ENCODE results near the gene NCAPD2. TPM values are rescaled to one million over a fixed set of nuclear protein-coding genes. Genes with fewer than 3 reads are reported as not detected.

The NCAPD2 gene
- total and polyA plus RNA-seq, 2 donors (not counting 3 experiments of a cell fraction or from before 2014, with no cell fraction given) = 41.8 to 90.1 TPM

DNA sequence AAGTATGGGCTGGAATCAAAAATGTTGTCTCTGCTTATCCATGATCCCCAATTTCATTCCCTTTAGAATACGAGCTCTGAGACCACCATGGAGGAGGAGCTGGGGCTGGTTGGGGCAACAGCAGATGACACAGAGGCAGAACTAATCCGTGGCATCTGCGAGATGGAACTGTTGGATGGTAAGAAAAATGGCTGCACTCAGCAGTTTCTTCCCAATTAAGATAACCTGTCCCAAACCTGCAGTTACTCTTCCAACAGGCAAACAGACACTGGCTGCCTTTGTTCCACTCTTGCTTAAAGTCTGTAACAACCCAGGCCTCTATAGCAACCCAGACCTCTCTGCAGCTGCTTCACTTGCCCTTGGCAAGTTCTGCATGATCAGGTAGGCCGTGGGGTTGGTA lies 33.8 kb downstream of the NCAPD2 start:
- H3K4me1 ChIP-seq (ENCODE audit: control insufficient read depth, extremely low read depth, insufficient read depth, low read length) = peaks cover 11% of the 10 kb centered on the region
- H3K27ac ChIP-seq (ENCODE audit: insufficient read depth, low read depth, low read length) = no peak overlapping the region
- no peak overlapping the region for H2AFZ ChIP-seq (ENCODE audit: low read depth, low read length)
- FAIRE-seq (no peak), DNase-seq (ENCODE audit: low read depth, low spot score) (no peak)
- no peaks in the 10 kb centered on the region for H3K79me2 ChIP-seq (ENCODE audit: control insufficient read depth, insufficient read depth, low read length)
- TF ChIP-seq MYC (IDR thresholded peaks at IDR 0.05; ENCODE audit: low read depth, low read length) (no peak), EZH2 (IDR thresholded peaks at IDR 0.05; ENCODE audit: borderline replicate concordance, low read depth, low read length, severe bottlenecking) (no peak), FOS (IDR thresholded peaks at IDR 0.05; ENCODE audit: borderline replicate concordance, insufficient read depth, low read length) (no peak), POLR2AphosphoS5 (IDR thresholded peaks at IDR 0.05; ENCODE audit: insufficient read depth, low read depth, low read length) (no peak), POLR2A (IDR thresholded peaks at IDR 0.05; ENCODE audit: low read depth, low read length) (no peak), GATA2 (IDR thresholded peaks at IDR 0.05; ENCODE audit: insufficient read depth, insufficient read length, low read depth, low read length) (no peak)
- TF ChIP-seq, protein P1, sequence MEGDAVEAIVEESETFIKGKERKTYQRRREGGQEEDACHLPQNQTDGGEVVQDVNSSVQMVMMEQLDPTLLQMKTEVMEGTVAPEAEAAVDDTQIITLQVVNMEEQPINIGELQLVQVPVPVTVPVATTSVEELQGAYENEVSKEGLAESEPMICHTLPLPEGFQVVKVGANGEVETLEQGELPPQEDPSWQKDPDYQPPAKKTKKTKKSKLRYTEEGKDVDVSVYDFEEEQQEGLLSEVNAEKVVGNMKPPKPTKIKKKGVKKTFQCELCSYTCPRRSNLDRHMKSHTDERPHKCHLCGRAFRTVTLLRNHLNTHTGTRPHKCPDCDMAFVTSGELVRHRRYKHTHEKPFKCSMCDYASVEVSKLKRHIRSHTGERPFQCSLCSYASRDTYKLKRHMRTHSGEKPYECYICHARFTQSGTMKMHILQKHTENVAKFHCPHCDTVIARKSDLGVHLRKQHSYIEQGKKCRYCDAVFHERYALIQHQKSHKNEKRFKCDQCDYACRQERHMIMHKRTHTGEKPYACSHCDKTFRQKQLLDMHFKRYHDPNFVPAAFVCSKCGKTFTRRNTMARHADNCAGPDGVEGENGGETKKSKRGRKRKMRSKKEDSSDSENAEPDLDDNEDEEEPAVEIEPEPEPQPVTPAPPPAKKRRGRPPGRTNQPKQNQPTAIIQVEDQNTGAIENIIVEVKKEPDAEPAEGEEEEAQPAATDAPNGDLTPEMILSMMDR (IDR thresholded peaks at IDR 0.05; ENCODE audit: extremely low read depth in 1 of 2, insufficient read depth in 1 of 2, low read depth in 1 of 2, low read length in 2 of 2) = no peak
- H4K20me1 ChIP-seq (replicated peaks; ENCODE audit: control insufficient read depth, extremely low read depth, insufficient read depth, low read length) = no peaks in the 10 kb centered on the region
- H3K27me3 ChIP-seq (ENCODE audit: control insufficient read depth in 2 of 2, insufficient read depth in 2 of 2, low read length in 2 of 2) = no peaks in the 10 kb centered on the region
- H3K36me3 ChIP-seq (ENCODE audit: control insufficient read depth in 2 of 2, extremely low read depth in 1 of 2, insufficient read depth in 2 of 2, low read length in 2 of 2) = peaks cover 36 to 42% of the 10 kb centered on the region in 2 experiments
- no peak overlapping the region for H3K4me2 ChIP-seq (ENCODE audit: insufficient read depth, low read length)
- POLR2A ChIA-PET = no interaction called here
- no peaks in the 10 kb centered on the region for H3K9me1 ChIP-seq (replicated peaks; ENCODE audit: control insufficient read depth, extremely low read depth, insufficient read depth, low read length)
- intact Hi-C loops (cut with micrococcal nuclease) (no loop called here), dilution Hi-C loops (cut with MboI; ENCODE audit: extremely low pct_ligation_motif_present, low sequenced_read_pairs) (no loop called here)
- H3K4me3 ChIP-seq (replicated peaks in 1 of 3; ENCODE audit: insufficient read depth in 1 of 3, low read depth in 1 of 3, low read length in 3 of 3) = no peak overlapping the region
- H3K9ac ChIP-seq (replicated peaks; ENCODE audit: extremely low read depth, insufficient read depth, low read length) = no peak overlapping the region
- no peaks in the 10 kb centered on the region for H3K9me3 ChIP-seq (replicated peaks; ENCODE audit: control insufficient read depth, insufficient read depth, low read length)
- no TSS peak for BruUV-seq (replicated peaks)
- CTCF ChIA-PET = no interaction called here

Measured in endothelial cell of umbilical vein (primary cell).